ENCODE results near the gene ZC4H2.
"Not testable (repeated sequence)": the region's sequence is repeated elsewhere in the genome, so short reads cannot be mapped to it uniquely, and the experiment has no call there.

The ZC4H2 gene

GRCh38 chrX:64975989-64976672 lies at the start of gene ZC4H2:
TSS of gene ZC4H2 (minus strand) at chrX:64976450. CDS start at chrX:64976377, 73 bp downstream.
- TF ChIP-seq ZNF274 (IDR thresholded peaks at IDR 0.05; ENCODE audit: low read depth, low read length), result no peak
- peak within 1 kb of the TSS; percentile 64; the same call in 1 of the 2 replicates for H3K4me3 ChIP-seq (ENCODE audit: low read length)

GRCh38 chrX:65017451-65017850 lies 41.2 kb upstream of the ZC4H2 start:
- TF ChIP-seq ZNF274 (IDR thresholded peaks at IDR 0.05; ENCODE audit: low read depth, low read length), result no peak
- no peak overlapping the region for H3K4me3 ChIP-seq (ENCODE audit: low read length)

- TF ChIP-seq ZNF274 (IDR thresholded peaks at IDR 0.05; ENCODE audit: low read depth, low read length), result no peak
- no peak overlapping the region for H3K4me3 ChIP-seq (ENCODE audit: low read length)
These were observed 38.0 kb upstream of the ZC4H2 start for GRCh38 chrX:65014230-65014629.

- no peak for TF ChIP-seq ZNF274 (IDR thresholded peaks at IDR 0.05; ENCODE audit: low read depth, low read length)
- H3K4me3 ChIP-seq (ENCODE audit: low read length), result no peak overlapping the region
These were observed 33.2 kb upstream of the ZC4H2 start for GRCh38 chrX:65009459-65009858.

- not testable (repeated sequence) for H3K4me3 ChIP-seq (ENCODE audit: low read length)
These were observed 26.0 kb upstream of the ZC4H2 start for GRCh38 chrX:65002208-65002607.

- TF ChIP-seq ZNF274 (IDR thresholded peaks at IDR 0.05; ENCODE audit: low read depth, low read length), result no peak
These were observed 20.6 kb upstream of the ZC4H2 start for GRCh38 chrX:64996805-64997204.

GRCh38 chrX:64994131-64994798 lies 18.0 kb upstream of the ZC4H2 start:
- H3K4me3 ChIP-seq (ENCODE audit: low read length), result no peak overlapping the region
- TF ChIP-seq ZNF274 (IDR thresholded peaks at IDR 0.05; ENCODE audit: low read depth, low read length), result no peak

More at GRCh38 chrX:64996805-64997204, 20.6 kb upstream of the ZC4H2 start:
- H3K4me3 ChIP-seq (ENCODE audit: low read length), result no peak overlapping the region

GRCh38 chrX:64977830-64978229 lies 1.6 kb upstream of the ZC4H2 start:
- H3K4me3 ChIP-seq (ENCODE audit: low read length), result no peak overlapping the region
- no peak for TF ChIP-seq ZNF274 (IDR thresholded peaks at IDR 0.05; ENCODE audit: low read depth, low read length)

- no peak overlapping the region for H3K4me3 ChIP-seq (ENCODE audit: low read length)
- TF ChIP-seq ZNF274 (IDR thresholded peaks at IDR 0.05; ENCODE audit: low read depth, low read length), result no peak
These were observed 801 bp upstream of the ZC4H2 start for GRCh38 chrX:64977051-64977450.

GRCh38 chrX:64976673-64977040 lies 407 bp upstream of the ZC4H2 start:
- TF ChIP-seq ZNF274 (IDR thresholded peaks at IDR 0.05; ENCODE audit: low read depth, low read length), result no peak
- peak overlapping the region; percentile 64; the same call in 1 of the 2 replicates for H3K4me3 ChIP-seq (ENCODE audit: low read length)

GRCh38 chrX:64975491-64975890 lies 759 bp downstream of the ZC4H2 start:
- no peak for TF ChIP-seq ZNF274 (IDR thresholded peaks at IDR 0.05; ENCODE audit: low read depth, low read length)
- peak overlapping the region; percentile 64; the same call in 1 of the 2 replicates for H3K4me3 ChIP-seq (ENCODE audit: low read length)

GRCh38 chrX:64925480-64925879 lies 50.8 kb downstream of the ZC4H2 start:
- no peak overlapping the region for H3K4me3 ChIP-seq (ENCODE audit: low read length)
- TF ChIP-seq ZNF274 (IDR thresholded peaks at IDR 0.05; ENCODE audit: low read depth, low read length), result no peak

GRCh38 chrX:64908121-64908520 lies 68.1 kb downstream of the ZC4H2 start:
- H3K4me3 ChIP-seq (ENCODE audit: low read length), result no peak overlapping the region
- TF ChIP-seq ZNF274 (IDR thresholded peaks at IDR 0.05; ENCODE audit: low read depth, low read length), result no peak

GRCh38 chrX:64894454-64895038 lies 81.7 kb downstream of the ZC4H2 start:
- TF ChIP-seq ZNF274 (IDR thresholded peaks at IDR 0.05; ENCODE audit: low read depth, low read length), result no peak
- H3K4me3 ChIP-seq (ENCODE audit: low read length), result no peak overlapping the region

- no peak overlapping the region for H3K4me3 ChIP-seq (ENCODE audit: low read length)
- no peak for TF ChIP-seq ZNF274 (IDR thresholded peaks at IDR 0.05; ENCODE audit: low read depth, low read length)
These were observed 90.4 kb downstream of the ZC4H2 start for GRCh38 chrX:64885850-64886249.

- not testable (repeated sequence) for H3K4me3 ChIP-seq (ENCODE audit: low read length)
These were observed 97.5 kb downstream of the ZC4H2 start for GRCh38 chrX:64878709-64879108.
